ENCODE data around the gene JMJD6. TPM values are rescaled to one million over a fixed set of nuclear protein-coding genes. Genes with fewer than 3 reads are reported as not detected.

The JMJD6 gene
- total and polyA plus RNA-seq, 2 of the 8 experiments (the other 6 are each of a cell fraction or from before 2014, with no cell fraction given), result 8.6 to 18.6 TPM

- Histone ChIP-seq H3K36me3 (ENCODE audit: control insufficient read depth in 2 of 4, insufficient read depth in 4 of 4, low read length in 3 of 4) (peaks cover 0 to 30% (median 16%) of the 10 kb centered on the region in 4 experiments; a peak in 5 of 8 replicates), H2AFZ (ENCODE audit: low read length) (no peak overlapping the region), H3K56ac (replicated peaks; ENCODE audit: insufficient read length, low read depth, low read length) (no peak overlapping the region), H2AK5ac (ENCODE audit: low read depth, low read length) (no peak overlapping the region), H3K9ac (replicated peaks in 1 of 4; ENCODE audit: extremely low read depth in 1 of 4, low read depth in 3 of 4, low read length in 3 of 4) (no peak overlapping the region), H2BK15ac (ENCODE audit: low read length) (no peak overlapping the region), H2BK12ac (ENCODE audit: low read depth, low read length) (no peak overlapping the region), H3K79me2 (ENCODE audit: control insufficient read depth in 1 of 2, insufficient read depth in 2 of 2, low read length in 2 of 2) (no peaks in the 10 kb centered on the region), H3K4ac (replicated peaks; ENCODE audit: insufficient read length, low read depth, low read length) (no peak overlapping the region), H3K23me2 (ENCODE audit: low read depth, low read length) (peaks cover 11% of the 10 kb centered on the region; the same call in 1 of the 2 replicates), H2BK20ac (ENCODE audit: low read length) (no peak overlapping the region), H4K5ac (ENCODE audit: insufficient read length, low read depth, low read length) (no peak overlapping the region), H2BK120ac (replicated peaks; ENCODE audit: low read depth, low read length) (no peak overlapping the region), H4K20me1 (replicated peaks in 1 of 2; ENCODE audit: control insufficient read depth in 1 of 2, insufficient read depth in 2 of 2, low read length in 2 of 2) (peaks cover 0 to 2% of the 10 kb centered on the region in 2 experiments), H4K8ac (ENCODE audit: extremely low read depth, insufficient read depth, low read length) (no peak overlapping the region), H3K27ac (ENCODE audit: low read depth, low read length) (no peak overlapping the region), H3K9me3 (ENCODE audit: insufficient read depth in 2 of 2, low read depth in 1 of 2, low read length in 1 of 2) (no peaks in the 10 kb centered on the region), H3K79me1 (ENCODE audit: low read depth, low read length) (no peaks in the 10 kb centered on the region; the same call in 1 of the 2 replicates), H2BK5ac (ENCODE audit: low read depth, low read length) (no peak overlapping the region), H3K14ac (ENCODE audit: insufficient read length) (no peak overlapping the region), H3K18ac (ENCODE audit: extremely low read depth, low read length) (no peak overlapping the region), H4K91ac (replicated peaks; ENCODE audit: insufficient read length, low read length) (no peak overlapping the region), H3K4me1 (replicated peaks in 1 of 4; ENCODE audit: control insufficient read depth in 3 of 4, insufficient read depth in 4 of 4, low read length in 3 of 4) (peaks cover 4 to 12% (median 9%) of the 10 kb centered on the region in 4 experiments), H3K4me3 (ENCODE audit: extremely low read depth in 1 of 4, insufficient read depth in 2 of 4, low read depth in 3 of 4, low read length in 4 of 4) (no peak overlapping the region), H3K27me3 (replicated peaks in 1 of 4; ENCODE audit: control insufficient read depth in 3 of 4, extremely low read depth in 1 of 4, insufficient read depth in 3 of 4, low read length in 3 of 4) (peaks cover 0 to 9% (median 9%) of the 10 kb centered on the region in 4 experiments; a peak in 5 of 7 replicates), H3K23ac (ENCODE audit: insufficient read length) (no peak overlapping the region), H3K4me2 (ENCODE audit: insufficient read depth in 1 of 2, low read depth in 2 of 2, low read length in 2 of 2) (no peak overlapping the region)
- CTCF ChIA-PET (ENCODE audit: partially characterized antibody), result interaction anchor here (0.7 to 10.2 kb wide), 27 partner anchors 10 to 399 kb away, joined by 3 to 155 read pairs (median 4); partner anchors contain the start of gene AANAT
- POLR2A ChIA-PET (ENCODE audit: partially characterized antibody), result interaction anchor here (0.9 to 1.5 kb wide), 3 partner anchors 13 to 21 kb away, joined by 5 to 7 read pairs (median 6); no protein-coding TSS in a partner anchor
- 88% methylated on average over 5 of the region's 5 CpGs; no CpG with 5 or more reads in 1 of the 2 experiments for WGBS, 2 experiments (ENCODE audit: extremely low coverage in 1 of 2, insufficient coverage in 1 of 2, insufficient read length in 1 of 2, insufficient replicate concordance in 2 of 2, low coverage in 1 of 2, low lambda C conversion rate in 2 of 2, missing lambda C conversion rate in 1 of 2)
- DNase-seq (ENCODE audit: low read depth in 1 of 2, low spot score in 2 of 2) (no peak), FAIRE-seq (no peak)
- TF ChIP-seq ATF2 (IDR thresholded peaks at IDR 0.05; ENCODE audit: low read length), result no peak
- no peak for TF ChIP-seq HDAC6 (IDR thresholded peaks at IDR 0.05; ENCODE audit: low read depth, low read length)
- no peak for TF ChIP-seq POLR2AphosphoS5 (IDR thresholded peaks at IDR 0.05; ENCODE audit: low read depth, low read length)
- no peak for TF ChIP-seq TBP (IDR thresholded peaks at IDR 0.05; ENCODE audit: low read depth, low read length)
- TF ChIP-seq CHD1 (IDR thresholded peaks at IDR 0.05; ENCODE audit: low read depth, low read length), result no peak
- no peak for TF ChIP-seq EP300 (IDR thresholded peaks at IDR 0.05; ENCODE audit: borderline replicate concordance in 1 of 2, low read depth in 2 of 2, low read length in 2 of 2)
- no peak for TF ChIP-seq CEBPB (IDR thresholded peaks at IDR 0.05; ENCODE audit: low read depth, low read length)
- TF ChIP-seq RBBP5 (IDR thresholded peaks at IDR 0.05; ENCODE audit: borderline replicate concordance, low read depth, low read length), result no peak
- TF ChIP-seq MAFK (IDR thresholded peaks at IDR 0.05; ENCODE audit: low read depth, low read length), result no peak
These were observed 12.1 kb downstream of the JMJD6 start for GRCh38 chr17:76714336-76714735.

Measured in H1 (cell line).